HCT116 (cell line): ENCODE data around the gene GBE1. TPM values are rescaled to one million over a fixed set of nuclear protein-coding genes. Genes with fewer than 3 reads are reported as not detected.

Source experiments
- ATAC-seq: fragments of 200-7000 bp; cut with Tn5 transposase; 2 replicates; pipeline ENCODE4 v1.9.1; 2020; ENCODE audit warnings: mild to moderate bottlenecking, moderate library complexity
- BruUV-seq: library from RNA; stranded (reverse); fragments of 400-500 nt; replicated peaks from 2 replicates; lab custom pipeline; 2021; lab: Mats Ljungman, UMichigan
- CTCF ChIA-PET: fragments of 300-600 bp; sonication (Branson Sonifier 250); formaldehyde crosslinking; loops from one replicate; lab custom pipeline; 2021; ENCODE audit warnings: antibody characterized with exemption; lab: Charles Lee
- POLR2A ChIA-PET: fragments of 300-600, 350-600 bp; sonication (Branson Sonifier 250); formaldehyde crosslinking; loops from one replicate; lab custom pipeline; 2021; ENCODE audit warnings: antibody characterized with exemption; lab: Charles Lee
- RAD21 ChIA-PET, 2 experiments: fragments of 300-600 bp; sonication (Branson Sonifier 250); formaldehyde crosslinking; loops; one replicate each; lab custom pipeline; 2023; ENCODE audit warnings: low total read pairs in 2 of 2; ENCODE audit not compliant: uncharacterized antibody in 2 of 2, unreplicated experiment in 2 of 2, low non-redundant PET in 1 of 2; lab: Charles Lee
- DNase-seq: peaks from one replicate; pipeline ENCODE4 v3.0.0-alpha.2; 2010; ENCODE audit warnings: low read depth, low spot score
- H2AFZ ChIP-seq: fragments of 200-600 bp; shearing (Covaris generic), sonication (generic); 2 replicates; pipeline ENCODE4 v1.6.1; 2017; ENCODE audit warnings: low read depth, mixed run types, mixed read lengths, antibody characterized with exemption, low read length; ENCODE audit not compliant: poor library complexity, severe bottlenecking
- H3K27ac ChIP-seq: 2 replicates; pipeline ENCODE4 v1.5.1; 2012; ENCODE audit warnings: low read depth, low read length
- H3K27me3 ChIP-seq: fragments of 200-600 bp; sonication (generic); 2 replicates; pipeline ENCODE4 v1.6.1; 2016; ENCODE audit warnings: mixed run types, low read length, mixed read lengths; ENCODE audit not compliant: insufficient read depth
- H3K36me3 ChIP-seq, 2 experiments: fragments of 200-500 bp in 1 of 2; fragments of 200-600 bp in 1 of 2; sonication (Bioruptor generic) in 1 of 2; sonication (generic) in 1 of 2; 2 replicates each; pipeline versions ENCODE4 v1.5.1 to v1.6.1; 2014 to 2016; ENCODE audit warnings: low read length in 2 of 2, inconsistent platforms in 1 of 2, mixed read lengths in 1 of 2, mixed run types in 1 of 2; ENCODE audit not compliant: insufficient read depth in 2 of 2, control insufficient read depth in 1 of 2
- H3K4me1 ChIP-seq, 2 experiments: fragments of 200-600 bp in 1 of 2; sonication (generic) in 1 of 2; 2 replicates each; pipeline versions ENCODE4 v1.5.1 to v1.6.1; 2012 to 2017; ENCODE audit warnings: low read length in 2 of 2, inconsistent platforms in 1 of 2, mild to moderate bottlenecking in 1 of 2, mixed read lengths in 1 of 2, mixed run types in 1 of 2, moderate library complexity in 1 of 2; ENCODE audit not compliant: insufficient read depth in 2 of 2, control insufficient read depth in 1 of 2
- H3K4me2 ChIP-seq: fragments of 200-600 bp; sonication (generic); 2 replicates; pipeline ENCODE4 v1.6.1; 2017; ENCODE audit warnings: mixed run types, low read length, mixed read lengths
- H3K4me3 ChIP-seq, 2 experiments: fragments of 200-600 bp in 1 of 2; sonication (generic) in 1 of 2; replicated peaks in 1 of 2; 2 replicates each; pipeline ENCODE4 v1.5.1; 2011 to 2016; ENCODE audit warnings: low read length in 2 of 2, control low read depth in 1 of 2, low read depth in 1 of 2, mild to moderate bottlenecking in 1 of 2, mixed read lengths in 1 of 2, mixed run types in 1 of 2
- H3K79me2 ChIP-seq: fragments of 200-600 bp; sonication (generic); 2 replicates; pipeline ENCODE4 v1.6.1; 2017; ENCODE audit warnings: mild to moderate bottlenecking, mixed run types, low read length, moderate library complexity, mixed read lengths; ENCODE audit not compliant: insufficient read depth
- H3K9ac ChIP-seq: fragments of 200-600 bp; sonication (generic); 2 replicates; pipeline ENCODE4 v1.6.1; 2016; ENCODE audit warnings: low read length, mixed read lengths
- H3K9me2 ChIP-seq: fragments of 200-600 bp; sonication (generic), shearing (Covaris generic); 2 replicates; pipeline ENCODE4 v1.6.1; 2017; ENCODE audit warnings: mixed run types, mild to moderate bottlenecking, moderate library complexity; ENCODE audit not compliant: insufficient read depth
- H3K9me3 ChIP-seq, 2 experiments: fragments of 200-500 bp in 1 of 2; fragments of 200-600 bp in 1 of 2; sonication (Bioruptor generic) in 1 of 2; sonication (generic) in 1 of 2; 2 replicates each; pipeline ENCODE4 v1.6.1; 2014 to 2017; ENCODE audit warnings: low read length in 2 of 2, mixed read lengths in 2 of 2, inconsistent platforms in 1 of 2, low read depth in 1 of 2, mild to moderate bottlenecking in 1 of 2, mixed run types in 1 of 2, moderate library complexity in 1 of 2; ENCODE audit not compliant: control insufficient read depth in 1 of 2, insufficient read depth in 1 of 2
- H4K20me1 ChIP-seq: fragments of 200-600 bp; sonication (generic), shearing (Covaris generic); 2 replicates; pipeline ENCODE4 v1.6.1; 2017; ENCODE audit warnings: mixed run types, mild to moderate bottlenecking, moderate library complexity; ENCODE audit not compliant: insufficient read depth
- CBX3 ChIP-seq: IDR thresholded peaks from 2 replicates; pipeline ENCODE4 v1.6.1; 2012; ENCODE audit warnings: low read depth
- ELF1 ChIP-seq: IDR thresholded peaks from 2 replicates; pipeline ENCODE4 v1.6.1; 2012; ENCODE audit warnings: low read depth, borderline replicate concordance
- EZH2phosphoT487 ChIP-seq: fragments of 200-600 bp; IDR thresholded peaks from 2 replicates; pipeline ENCODE4 v1.6.1; 2018; ENCODE audit warnings: antibody characterized with exemption, borderline replicate concordance
- FOSL1 ChIP-seq: IDR thresholded peaks from 2 replicates; pipeline ENCODE4 v1.6.1; 2012; ENCODE audit warnings: low read depth
- MAX ChIP-seq: IDR thresholded peaks from 2 replicates; pipeline ENCODE4 v1.6.1; 2012
- POLR2A ChIP-seq: IDR thresholded peaks from 2 replicates; pipeline ENCODE4 v1.7.0; 2011; ENCODE audit warnings: borderline replicate concordance; ENCODE audit not compliant: insufficient read depth, insufficient read length; ENCODE audit errors: extremely low read depth
- RAD21 ChIP-seq: IDR thresholded peaks from 2 replicates; pipeline ENCODE4 v1.6.1; 2012; ENCODE audit warnings: low read depth, mild to moderate bottlenecking
- REST ChIP-seq: IDR thresholded peaks from 2 replicates; pipeline ENCODE4 v1.6.1; 2012; ENCODE audit warnings: low read depth
- SIN3A ChIP-seq: IDR thresholded peaks from 2 replicates; pipeline ENCODE4 v1.6.1; 2012; ENCODE audit warnings: low read depth
- SP1 ChIP-seq: IDR thresholded peaks from 2 replicates; pipeline ENCODE4 v1.6.1; 2012; ENCODE audit warnings: low read depth
- SRF ChIP-seq: IDR thresholded peaks from 2 replicates; pipeline ENCODE4 v1.6.1; 2012; ENCODE audit warnings: low read depth
- YY1 ChIP-seq: IDR thresholded peaks from 2 replicates; pipeline ENCODE4 v1.6.1; 2011; ENCODE audit warnings: low read length, low read depth, moderate library complexity, mild to moderate bottlenecking; ENCODE audit not compliant: insufficient replicate concordance; ENCODE audit errors: extremely low read depth
- ZBTB33 ChIP-seq: IDR thresholded peaks from 2 replicates; pipeline ENCODE4 v1.6.1; 2011; ENCODE audit warnings: mild to moderate bottlenecking, low read length, moderate library complexity; ENCODE audit not compliant: insufficient replicate concordance; ENCODE audit errors: extremely low read depth
- intact Hi-C: fragments of 100-400 bp; cut with micrococcal nuclease; formaldehyde crosslinking; loops from 2 replicates; pipeline ENCODE4 v1.10.0; 2022
- total RNA-seq: library from RNA; stranded (reverse); gene quantifications from one replicate; pipeline ENCODE4 v1.2.1, GENCODE V29; 2021; ENCODE audit not compliant: unreplicated experiment

GBE1 gene
- total RNA-seq, 1 experiment from 2014 or later: 27.7 TPM

- no peak overlapping the region for H3K4me2 ChIP-seq
Measured at GRCh38 chr3:81684751-81685395, 76.6 kb downstream of the GBE1 start.

GRCh38 chr3:81676706-81677456 lies 84.6 kb downstream of the GBE1 start:
- no peak overlapping the region for H3K4me2 ChIP-seq
- ChIA-PET POLR2A (no interaction called here), CTCF (no interaction called here), RAD21 (no interaction called here)
- no peaks in the 10 kb centered on the region for H3K4me1 ChIP-seq
- no peaks in the 10 kb centered on the region for H3K9me2 ChIP-seq
- BruUV-seq: no TSS peak
- no peaks in the 10 kb centered on the region for H3K27me3 ChIP-seq
- intact Hi-C loops: no loop called here
- no peaks in the 10 kb centered on the region for H3K36me3 ChIP-seq
- DNase-seq: no peak
- no peaks in the 10 kb centered on the region for H4K20me1 ChIP-seq
- H2AFZ ChIP-seq: no peak overlapping the region
- no peak overlapping the region for H3K9ac ChIP-seq
- no peaks in the 10 kb centered on the region for H3K79me2 ChIP-seq
- H3K27ac ChIP-seq: no peak overlapping the region
- H3K4me3 ChIP-seq: no peak overlapping the region
- no peaks in the 10 kb centered on the region for H3K9me3 ChIP-seq
- no peak for ATAC-seq
- TF ChIP-seq POLR2A (no peak), RAD21 (no peak), SIN3A (no peak), SRF (no peak), REST (no peak), ZBTB33 (no peak), FOSL1 (no peak), EZH2phosphoT487 (no peak), ELF1 (no peak), SP1 (no peak), CBX3 (no peak), MAX (no peak), YY1 (no peak)

More at GRCh38 chr3:81684751-81685395, 76.6 kb downstream of the GBE1 start:
- H3K9ac ChIP-seq: no peak overlapping the region
- ChIA-PET CTCF (no interaction called here), RAD21 (no interaction called here), POLR2A (no interaction called here)
- ATAC-seq: no peak
- no peak overlapping the region for H2AFZ ChIP-seq
- H3K4me1 ChIP-seq: peaks cover 0 to 5% of the 10 kb centered on the region in 2 experiments; a peak in 2 of 4 replicates
- H3K36me3 ChIP-seq: no peaks in the 10 kb centered on the region
- H3K79me2 ChIP-seq: no peaks in the 10 kb centered on the region
- H3K9me2 ChIP-seq: no peaks in the 10 kb centered on the region
- no peaks in the 10 kb centered on the region for H3K27me3 ChIP-seq
- no peaks in the 10 kb centered on the region for H3K9me3 ChIP-seq
- no TSS peak for BruUV-seq
- no peaks in the 10 kb centered on the region for H4K20me1 ChIP-seq
- no peak for TF ChIP-seq YY1
- no peak overlapping the region for H3K27ac ChIP-seq
- intact Hi-C loops: no loop called here
- no peak for DNase-seq
- H3K4me3 ChIP-seq: no peak overlapping the region
